ENCODE measurements around the gene GARNL3. TPM values are rescaled to one million over a fixed set of nuclear protein-coding genes. Genes with fewer than 3 reads are reported as not detected.

The GARNL3 gene
- total RNA-seq, 1 experiment from 2014 or later: 6.1 TPM

DNA sequence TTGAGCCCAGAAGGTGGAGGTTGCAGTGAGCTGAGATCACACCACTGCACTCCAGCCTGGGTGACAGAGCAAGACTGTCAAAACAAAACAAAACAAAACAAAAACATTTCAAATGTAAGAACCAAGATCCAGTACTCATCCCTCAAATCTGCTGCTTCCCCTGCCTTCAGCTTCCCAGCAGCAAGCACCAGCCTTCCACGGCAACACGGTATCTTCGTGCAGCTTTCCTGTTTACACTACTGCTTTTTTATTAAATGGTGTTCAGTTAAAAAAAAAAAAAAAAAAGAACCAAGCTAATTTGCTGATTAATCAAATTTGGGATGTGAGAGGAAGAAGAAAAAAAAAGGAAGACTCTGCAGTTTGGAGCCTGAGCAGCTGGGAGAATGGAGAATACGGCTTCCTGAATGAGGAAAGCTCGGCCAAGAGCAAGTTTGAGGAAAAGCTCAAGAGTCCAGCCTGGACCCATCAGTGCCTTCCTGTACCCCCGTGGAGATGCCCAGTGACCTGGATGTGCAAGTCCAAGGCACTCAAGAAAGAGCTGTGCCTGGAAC is 104.4 kb downstream of the GARNL3 start:
- Mint-ChIP-seq H3K4me3 (ENCODE audit: unreplicated experiment) (no peak overlapping the region), H3K27me3 (ENCODE audit: insufficient read depth, unreplicated experiment) (no peaks in the 10 kb centered on the region), H3K36me3 (ENCODE audit: insufficient read depth, unreplicated experiment) (no peaks in the 10 kb centered on the region), H3K4me1 (ENCODE audit: insufficient read depth, unreplicated experiment) (no peaks in the 10 kb centered on the region), H3K27ac (ENCODE audit: low read depth, unreplicated experiment) (no peak overlapping the region), H3K9me3 (ENCODE audit: unreplicated experiment) (no peaks in the 10 kb centered on the region)
- intact Hi-C loops (cut with micrococcal nuclease): no loop called here
- POLR2A ChIA-PET: interaction anchor here (1.1 to 1.6 kb wide), 2 partner anchors 8 to 19 kb away, joined by 4 to 5 read pairs; no protein-coding TSS in a partner anchor
- TF ChIP-seq CTCF (IDR thresholded peaks at IDR 0.05; ENCODE audit: unreplicated experiment): no peak
- no TSS peak for BruUV-seq (replicated peaks)
- DNase-seq (ENCODE audit: unreplicated experiment): no peak
- CTCF ChIA-PET: no interaction called here

- ChIA-PET CTCF (no interaction called here), POLR2A (interaction anchor here (0.7 to 1.6 kb wide), 3 partner anchors 9 to 18 kb away, joined by 4 to 5 read pairs (median 4); no protein-coding TSS in a partner anchor)
- H3K27me3 Mint-ChIP-seq (ENCODE audit: insufficient read depth, unreplicated experiment): no peaks in the 10 kb centered on the region
- TF ChIP-seq CTCF (IDR thresholded peaks at IDR 0.05; ENCODE audit: unreplicated experiment): no peak
- no peaks in the 10 kb centered on the region for H3K4me1 Mint-ChIP-seq (ENCODE audit: insufficient read depth, unreplicated experiment)
- no peak overlapping the region for H3K4me3 Mint-ChIP-seq (ENCODE audit: unreplicated experiment)
- no peaks in the 10 kb centered on the region for H3K36me3 Mint-ChIP-seq (ENCODE audit: insufficient read depth, unreplicated experiment)
- DNase-seq (ENCODE audit: unreplicated experiment): no peak
- no peaks in the 10 kb centered on the region for H3K9me3 Mint-ChIP-seq (ENCODE audit: unreplicated experiment)
- no peak overlapping the region for H3K27ac Mint-ChIP-seq (ENCODE audit: low read depth, unreplicated experiment)
- intact Hi-C loops (cut with micrococcal nuclease): no loop called here
- BruUV-seq (replicated peaks): no TSS peak
Observed at GRCh38 chr9:127369428-127369827, 104.9 kb downstream of the GARNL3 start.

DNA sequence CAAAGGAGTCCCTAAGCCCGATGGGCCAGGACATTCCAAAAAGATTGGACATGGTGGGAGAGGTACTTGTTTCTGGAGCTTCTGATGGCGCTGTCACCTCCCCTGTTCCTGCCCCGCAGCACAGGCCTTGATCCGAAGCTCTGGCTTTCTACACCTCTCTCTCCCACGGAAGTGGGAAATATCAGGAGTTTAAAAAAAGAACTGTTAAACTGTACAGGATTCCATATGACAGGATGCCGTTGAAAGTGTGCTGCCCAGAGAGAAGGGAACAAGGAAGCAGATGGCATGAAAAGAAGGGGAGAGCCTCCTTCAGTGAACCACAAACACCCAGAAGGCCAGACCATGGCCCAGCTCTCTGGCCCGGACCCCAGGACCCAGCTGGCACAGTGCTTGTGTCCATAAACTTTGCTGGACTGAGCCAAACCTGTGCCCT is 105.6 kb downstream of the GARNL3 start:
- Mint-ChIP-seq H3K9me3 (ENCODE audit: unreplicated experiment) (no peaks in the 10 kb centered on the region), H3K27ac (ENCODE audit: low read depth, unreplicated experiment) (no peak overlapping the region), H3K4me3 (ENCODE audit: unreplicated experiment) (no peak overlapping the region), H3K36me3 (ENCODE audit: insufficient read depth, unreplicated experiment) (no peaks in the 10 kb centered on the region), H3K27me3 (ENCODE audit: insufficient read depth, unreplicated experiment) (no peaks in the 10 kb centered on the region), H3K4me1 (ENCODE audit: insufficient read depth, unreplicated experiment) (no peaks in the 10 kb centered on the region)
- intact Hi-C loops (cut with micrococcal nuclease): no loop called here
- TF ChIP-seq CTCF (IDR thresholded peaks at IDR 0.05; ENCODE audit: unreplicated experiment): no peak
- DNase-seq (ENCODE audit: unreplicated experiment): no peak
- no TSS peak for BruUV-seq (replicated peaks)
- ChIA-PET POLR2A (interaction anchor here (0.7 to 1.1 kb wide), 3 partner anchors 9 to 10 kb away, joined by 3 to 4 read pairs (median 4); no protein-coding TSS in a partner anchor), CTCF (no interaction called here)

DNA sequence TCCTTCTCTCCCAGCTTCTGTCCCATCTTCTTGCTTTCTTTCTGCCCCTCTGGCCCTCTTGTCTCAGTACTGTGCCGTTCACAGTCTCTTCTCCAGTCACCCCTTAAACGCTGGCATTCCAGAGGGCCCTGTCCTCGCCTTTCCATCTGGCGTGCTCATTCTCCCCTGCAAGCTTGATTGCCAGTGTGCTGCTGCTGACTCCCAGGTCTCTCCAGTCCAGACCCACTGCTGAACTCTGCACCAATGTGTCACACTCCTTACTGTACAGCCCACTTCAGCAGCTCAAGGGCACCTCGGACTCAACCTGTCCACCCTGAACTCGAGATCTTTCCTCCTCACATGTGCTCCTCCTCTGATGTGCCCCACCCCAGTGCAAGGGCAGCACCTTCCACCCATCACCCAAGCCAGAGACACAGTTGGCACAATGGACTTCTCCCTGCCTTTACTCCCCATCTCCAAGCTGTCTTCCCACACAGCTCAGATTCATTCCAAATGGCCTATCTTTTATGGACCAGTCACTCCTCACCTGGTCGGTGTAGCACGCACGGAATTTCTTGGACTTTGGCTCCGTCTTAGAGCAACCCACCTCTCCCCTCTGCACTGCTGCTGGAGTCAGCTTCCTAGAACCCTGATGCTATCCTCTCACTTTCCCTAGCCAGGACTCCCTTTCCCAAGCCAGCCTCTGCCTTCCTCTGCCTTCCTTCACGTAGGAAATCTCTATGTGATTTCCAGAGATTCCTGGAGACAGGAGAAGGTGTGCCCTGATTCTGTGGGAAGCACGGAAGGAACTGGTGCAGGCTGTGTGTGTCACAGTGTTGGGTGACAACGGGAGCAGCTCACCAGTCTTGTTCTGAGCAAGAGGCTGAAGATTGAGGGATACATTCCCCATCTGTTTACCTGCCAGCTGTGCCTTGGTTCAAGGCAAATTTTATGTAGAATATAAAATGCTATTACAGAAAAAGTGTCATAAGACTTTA is 106.4 kb downstream of the GARNL3 start:
- ChIA-PET POLR2A (interaction anchor here (0.8 kb wide), 1 partner anchor 10 kb away, joined by 3 read pairs; no protein-coding TSS in a partner anchor), CTCF (no interaction called here)
- Mint-ChIP-seq H3K27me3 (ENCODE audit: insufficient read depth, unreplicated experiment) (no peaks in the 10 kb centered on the region), H3K27ac (ENCODE audit: low read depth, unreplicated experiment) (no peak overlapping the region), H3K36me3 (ENCODE audit: insufficient read depth, unreplicated experiment) (no peaks in the 10 kb centered on the region), H3K4me1 (ENCODE audit: insufficient read depth, unreplicated experiment) (no peaks in the 10 kb centered on the region), H3K4me3 (ENCODE audit: unreplicated experiment) (no peak overlapping the region), H3K9me3 (ENCODE audit: unreplicated experiment) (no peaks in the 10 kb centered on the region)
- no peak for TF ChIP-seq CTCF (IDR thresholded peaks at IDR 0.05; ENCODE audit: unreplicated experiment)
- intact Hi-C loops (cut with micrococcal nuclease): no loop called here
- no peak for DNase-seq (ENCODE audit: unreplicated experiment)
- BruUV-seq (replicated peaks): no TSS peak

Data from MCF 10A (cell line).